Hematopoietic multipotent progenitor cell treated with erythropoietin and hydrocortisone succinate and interleukin-3 and kit ligand, for 6 days (in vitro differentiated cells): ENCODE data around the gene PRDM11.

ENCODE experiments used
- DNase-seq: peaks from one replicate; pipeline ENCODE4 v3.0.0-alpha.2; 2015

PRDM11 gene

DNA sequence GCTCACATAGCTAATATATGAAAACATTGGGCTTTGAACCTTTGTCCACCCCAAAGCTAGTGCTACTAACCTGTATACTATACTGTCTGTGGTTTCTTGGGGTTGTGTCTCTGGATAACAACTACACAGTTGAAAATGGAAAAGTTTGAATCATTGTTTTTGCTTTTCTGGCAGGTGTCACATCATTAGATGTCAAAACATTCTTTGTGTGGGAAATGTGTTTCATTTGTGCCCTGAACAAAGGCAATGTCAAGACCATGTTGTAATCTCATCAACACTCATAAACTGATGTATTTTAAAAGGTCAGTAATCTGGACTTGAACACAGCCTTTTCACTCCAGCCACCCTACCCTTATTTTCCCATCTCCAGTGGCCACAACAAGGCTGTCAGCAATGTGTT lies 123.2 kb downstream of the PRDM11 start:
- DNase-seq, result no peak

GRCh38 chr11:45270946-45271716 lies 124.7 kb downstream of the PRDM11 start:
- DNase-seq, result no peak

- no peak for DNase-seq
Observed at GRCh38 chr11:45272701-45273100, 126.3 kb downstream of the PRDM11 start.

- DNase-seq, result no peak
Observed at GRCh38 chr11:45273509-45273908, 127.1 kb downstream of the PRDM11 start.

GRCh38 chr11:45274206-45274605 lies 127.8 kb downstream of the PRDM11 start:
- DNase-seq, result no peak

- no peak for DNase-seq
Observed at GRCh38 chr11:45275828-45276227, 129.4 kb downstream of the PRDM11 start.

- DNase-seq, result no peak
Observed at GRCh38 chr11:45278714-45279113, 132.3 kb downstream of the PRDM11 start.

- DNase-seq, result no peak
Observed at GRCh38 chr11:45279645-45280044, 133.2 kb downstream of the PRDM11 start.

DNA sequence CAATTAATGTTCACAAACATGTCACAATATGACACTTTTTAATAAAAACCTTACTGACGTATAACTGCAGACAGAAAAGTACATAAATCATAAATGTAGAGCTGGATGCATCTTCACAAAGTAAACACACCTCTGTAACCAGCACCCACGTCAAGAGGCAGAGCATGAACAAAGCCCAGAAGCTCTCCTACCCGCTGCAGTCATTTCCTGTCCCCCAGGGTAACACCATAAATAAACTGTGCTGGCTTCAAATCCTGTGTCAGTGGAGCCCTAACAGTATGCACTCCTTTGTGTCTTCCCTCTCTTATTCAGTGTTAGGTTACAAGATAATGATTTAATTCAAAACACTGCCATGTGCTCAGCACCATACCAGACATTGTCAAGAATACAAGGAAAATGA lies 134.0 kb downstream of the PRDM11 start:
- no peak for DNase-seq

DNA sequence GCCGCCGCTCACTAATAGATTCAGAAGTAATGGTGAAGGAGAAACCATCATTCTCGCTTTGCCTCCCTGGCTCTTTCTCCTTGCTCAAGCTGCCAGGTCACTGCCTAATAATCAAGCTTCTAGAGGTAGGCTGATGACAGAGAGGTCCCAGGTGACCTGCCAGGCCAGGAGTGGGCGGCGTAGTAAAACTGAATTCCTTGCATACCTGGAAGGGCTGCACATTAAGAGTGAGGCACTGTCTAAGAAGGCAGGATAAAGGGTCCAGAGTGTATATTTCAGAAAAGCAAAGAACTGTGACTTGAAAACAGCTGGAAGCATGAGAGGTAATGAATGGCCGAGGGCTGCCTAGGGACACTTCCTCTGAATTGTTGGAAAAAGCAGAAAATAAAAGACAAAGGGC lies 135.6 kb downstream of the PRDM11 start:
- no peak for DNase-seq
